ENCODE data around the gene COL11A2.
"Not testable (repeated sequence)": the region's sequence is repeated elsewhere in the genome, so short reads cannot be mapped to it uniquely, and the experiment has no call there.

Gene COL11A2

DNA sequence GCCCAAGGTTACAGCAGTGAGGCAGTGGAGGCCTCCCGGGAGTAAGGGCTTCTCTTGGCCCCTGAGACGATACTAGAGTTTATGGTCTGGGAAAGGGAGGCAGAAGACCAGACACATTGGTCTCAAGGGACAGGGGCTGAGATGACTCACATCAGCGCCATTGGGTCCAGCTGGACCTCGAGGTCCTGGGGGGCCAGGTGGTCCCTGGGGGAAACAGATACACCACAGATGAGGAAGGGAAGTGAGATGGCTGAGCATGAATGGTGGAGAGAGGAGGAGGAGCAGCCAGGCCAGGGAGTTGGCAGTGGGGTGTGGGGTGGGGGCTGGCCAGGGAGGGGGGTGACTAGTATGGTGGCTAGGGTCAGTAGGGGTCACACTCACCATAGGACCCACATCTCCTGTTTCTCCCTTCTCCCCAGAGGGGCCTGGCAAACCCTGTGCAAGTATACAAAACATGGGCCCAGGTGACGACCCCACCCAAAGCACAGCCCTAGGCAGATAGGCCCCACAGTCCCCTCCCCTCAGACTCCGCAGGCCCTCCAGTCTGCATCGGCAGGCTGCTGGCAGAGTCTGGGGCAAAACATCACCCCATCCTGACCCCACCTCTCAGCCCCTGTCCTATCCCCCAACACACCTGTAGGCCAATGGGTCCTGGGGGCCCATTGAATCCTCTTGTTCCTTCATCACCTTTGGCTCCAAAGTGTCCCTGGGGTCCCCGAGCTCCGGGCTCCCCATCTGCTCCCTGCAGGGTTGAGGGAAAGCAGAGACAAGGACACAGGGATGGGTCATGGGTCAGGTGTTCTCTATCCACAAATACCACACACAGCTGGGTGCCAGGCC is 21.9 kb downstream of the COL11A2 start:
- DNase-seq = no peak

- no peak for DNase-seq
Observed at GRCh38 chr6:33169291-33170175, 22.7 kb downstream of the COL11A2 start.

- DNase-seq = no peak
Observed at GRCh38 chr6:33168639-33169038, 23.6 kb downstream of the COL11A2 start.

DNA sequence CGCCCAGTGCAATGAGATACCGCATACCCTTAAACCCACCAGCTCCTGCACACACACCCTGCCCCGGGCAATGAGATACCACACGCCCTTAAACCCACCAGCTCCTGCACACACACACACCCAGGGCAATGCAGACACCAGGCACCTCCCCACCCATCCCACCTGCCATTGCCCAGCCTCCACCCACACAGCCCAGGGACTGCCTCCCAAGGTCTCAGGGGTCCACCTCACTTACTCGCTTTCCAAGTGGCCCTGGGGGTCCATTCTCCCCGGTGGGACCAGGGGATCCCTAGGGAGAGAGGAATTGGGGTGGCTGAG is 24.0 kb downstream of the COL11A2 start:
- no peak for DNase-seq

DNA sequence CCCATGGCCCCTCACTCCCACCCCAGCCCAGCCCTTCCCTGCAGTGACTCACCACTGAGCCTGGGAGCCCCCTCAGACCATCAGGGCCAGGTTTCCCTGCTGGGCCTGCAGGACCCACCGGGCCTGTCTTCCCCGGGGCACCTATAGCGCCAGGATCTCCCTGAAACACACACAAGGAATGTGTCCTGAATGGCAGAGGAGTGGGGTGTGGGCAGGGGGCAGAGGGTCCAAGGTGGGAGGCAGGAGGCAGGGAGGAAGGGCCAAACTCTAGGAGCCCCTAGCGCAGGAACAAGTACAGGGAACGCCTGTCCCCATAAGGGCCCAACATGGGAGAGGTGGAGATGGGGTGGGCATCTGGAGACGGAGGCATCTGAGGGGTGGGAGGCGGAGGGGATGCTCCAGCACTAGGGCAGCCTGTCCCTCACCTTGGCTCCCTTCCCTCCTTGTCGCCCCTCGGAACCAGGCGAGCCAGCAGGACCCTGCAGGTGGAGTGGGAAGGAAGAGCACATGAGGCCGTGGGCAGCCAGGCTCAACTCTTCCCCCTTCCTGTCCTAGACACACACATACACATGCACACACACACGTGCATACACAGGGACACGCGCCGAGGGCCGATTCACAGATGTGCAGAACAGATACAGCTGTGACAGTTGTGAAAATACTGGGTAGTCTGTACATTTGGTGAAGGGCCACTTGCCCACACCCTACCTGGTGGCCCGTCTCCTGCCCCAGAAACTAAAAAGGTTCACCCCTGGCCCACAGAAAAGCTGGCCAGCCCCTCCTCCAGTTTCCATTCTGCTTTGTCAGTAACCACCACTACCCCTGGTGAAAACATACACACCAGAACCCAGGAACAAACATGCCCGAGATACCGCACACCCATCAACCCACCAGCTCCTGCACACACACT is 24.6 kb downstream of the COL11A2 start:
- no peak for DNase-seq

DNA sequence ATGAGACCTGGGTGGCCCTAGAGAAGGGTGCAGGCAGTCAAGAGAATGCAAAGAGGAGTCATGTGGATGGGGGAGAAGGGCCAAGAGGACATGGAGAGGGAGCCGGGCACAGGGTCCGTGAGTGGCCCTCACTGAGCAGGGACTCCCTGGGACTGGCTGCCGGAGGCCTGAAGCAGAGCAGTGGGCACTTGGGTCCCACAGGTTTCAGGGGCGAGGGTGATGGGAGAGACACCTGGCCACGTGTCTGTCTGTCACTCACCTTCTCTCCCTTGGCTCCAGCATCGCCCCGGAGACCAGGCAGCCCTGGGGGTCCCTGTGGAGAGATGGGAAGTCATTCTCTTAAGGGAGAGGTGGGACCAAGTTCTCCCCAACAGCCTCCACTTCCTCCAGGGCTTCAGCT is 25.5 kb downstream of the COL11A2 start:
- DNase-seq = no peak

DNA sequence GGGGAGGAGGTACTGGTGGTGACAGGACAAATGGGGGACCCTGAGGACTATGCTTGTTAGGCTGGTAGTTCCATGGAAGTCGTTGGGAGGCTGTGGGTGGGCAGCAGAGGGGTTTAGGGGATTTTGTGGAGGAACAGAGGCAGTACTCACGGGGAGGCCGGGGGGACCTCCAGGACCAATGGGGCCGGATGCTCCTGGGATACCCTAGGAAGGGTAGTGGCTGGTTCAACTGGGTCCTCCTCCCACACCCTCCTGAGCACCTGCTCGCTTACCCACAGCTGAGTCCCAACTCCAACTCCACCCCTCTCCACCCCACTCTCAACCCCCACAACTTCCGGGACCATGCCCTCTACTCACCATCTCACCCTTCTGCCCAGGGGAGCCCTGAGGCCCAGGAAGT is 25.9 kb downstream of the COL11A2 start:
- no peak for DNase-seq

DNA sequence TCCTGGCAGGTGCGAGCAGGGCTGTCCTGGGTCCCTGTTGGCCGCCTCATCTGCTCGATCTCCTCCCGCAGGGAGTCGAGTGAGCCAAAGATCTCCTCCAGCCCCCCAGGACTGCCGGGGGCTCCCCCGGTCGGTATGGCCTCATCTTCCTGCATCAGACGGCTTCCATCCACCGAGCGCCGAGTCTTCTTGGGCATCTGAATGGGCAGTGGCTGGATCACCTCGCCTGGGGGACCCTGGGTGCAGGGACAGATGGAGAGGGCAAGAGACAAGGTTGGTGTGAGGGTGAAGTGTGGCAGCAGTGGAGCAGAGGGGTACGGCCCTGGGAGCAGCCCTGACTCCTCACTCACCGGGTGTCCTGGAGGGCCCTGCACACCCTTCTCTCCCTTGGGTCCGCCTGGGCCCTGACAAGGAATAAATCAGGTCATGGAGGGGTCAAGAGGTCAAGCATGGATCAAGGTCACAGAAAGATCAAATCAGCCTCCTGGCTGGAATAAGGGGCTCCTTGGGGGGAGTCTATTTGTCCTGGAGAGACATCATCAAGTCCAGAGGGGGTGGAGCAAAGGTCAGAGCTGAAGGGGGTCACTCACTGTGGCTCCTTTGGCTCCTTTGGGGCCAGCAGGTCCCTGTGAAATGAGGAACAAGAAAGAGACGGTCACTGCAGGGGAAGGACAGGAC is 26.5 kb downstream of the COL11A2 start:
- DNase-seq = no peak

GRCh38 chr6:33164665-33165373 is 27.4 kb downstream of the COL11A2 start:
- DNase-seq = no peak

DNA sequence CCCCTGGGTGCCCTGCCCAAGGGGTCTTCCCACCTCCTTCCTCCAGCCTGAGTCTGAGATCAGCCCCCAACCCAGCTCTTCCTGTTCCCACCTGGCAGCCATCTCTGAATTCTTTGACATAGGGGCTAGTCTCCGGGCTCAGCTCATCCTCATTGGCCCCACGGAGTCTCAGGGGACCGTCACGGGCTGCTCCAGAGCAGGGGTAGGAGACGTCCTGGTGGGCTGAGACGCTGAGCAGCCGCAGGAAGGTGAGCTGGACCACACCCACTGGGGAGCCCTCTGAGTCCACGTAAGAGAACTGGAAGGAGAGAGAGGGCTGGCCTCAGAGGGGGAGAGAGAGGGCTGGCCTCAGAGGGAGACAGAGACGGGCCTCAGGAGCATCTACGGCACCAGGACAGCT is 28.1 kb downstream of the COL11A2 start:
- DNase-seq = no peak

- no peak for DNase-seq
Observed at GRCh38 chr6:33163540-33163939, 28.7 kb downstream of the COL11A2 start.

- DNase-seq = peak; percentile 77
Observed at GRCh38 chr6:33161354-33162331, 30.6 kb downstream of the COL11A2 start.

GRCh38 chr6:33160728-33161344 is 31.4 kb downstream of the COL11A2 start:
- DNase-seq = no peak

DNA sequence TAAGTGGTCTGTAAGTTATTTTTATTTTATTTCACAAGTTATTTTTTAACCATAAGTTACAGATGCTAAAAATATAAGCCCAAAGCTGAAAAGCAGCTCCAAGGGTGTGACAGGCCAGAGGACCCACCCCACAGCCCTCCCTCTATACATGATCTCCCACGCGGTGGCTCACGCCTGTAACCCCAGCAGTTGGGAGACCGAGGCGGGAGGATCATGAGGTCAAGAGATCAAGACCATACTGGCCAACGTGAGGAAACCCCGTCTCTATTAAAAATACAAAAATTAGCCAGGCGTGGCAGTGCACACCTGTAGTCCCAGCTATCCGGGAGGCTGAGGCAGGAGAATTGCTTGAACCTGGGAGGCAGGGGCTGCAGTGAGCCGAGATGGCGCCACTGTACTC is 32.2 kb downstream of the COL11A2 start:
- DNase-seq = no peak

GRCh38 chr6:33156964-33157363 is 35.3 kb downstream of the COL11A2 start:
- no peak for DNase-seq

DNA sequence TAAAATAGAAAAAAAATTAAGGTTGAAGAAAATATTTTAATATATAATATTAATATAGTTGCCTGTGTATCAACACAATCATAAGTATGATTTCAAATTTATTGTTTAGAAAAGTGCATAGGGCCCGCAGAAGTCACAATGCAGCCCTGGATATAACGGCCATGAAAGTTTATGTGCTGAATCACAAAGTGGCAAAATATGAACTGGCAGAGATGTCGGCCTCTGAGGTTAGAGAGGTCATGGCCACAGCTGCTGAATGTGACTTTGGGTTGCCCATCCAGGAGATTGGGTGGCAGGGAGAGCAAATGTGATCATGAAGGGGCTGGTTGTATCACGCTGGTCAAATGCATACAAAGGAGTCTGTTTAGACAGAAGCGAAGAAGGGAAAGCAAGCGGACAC is 35.7 kb downstream of the COL11A2 start:
- DNase-seq = no peak

- DNase-seq = no peak
Observed at GRCh38 chr6:33154349-33154748, 37.9 kb downstream of the COL11A2 start.

DNA sequence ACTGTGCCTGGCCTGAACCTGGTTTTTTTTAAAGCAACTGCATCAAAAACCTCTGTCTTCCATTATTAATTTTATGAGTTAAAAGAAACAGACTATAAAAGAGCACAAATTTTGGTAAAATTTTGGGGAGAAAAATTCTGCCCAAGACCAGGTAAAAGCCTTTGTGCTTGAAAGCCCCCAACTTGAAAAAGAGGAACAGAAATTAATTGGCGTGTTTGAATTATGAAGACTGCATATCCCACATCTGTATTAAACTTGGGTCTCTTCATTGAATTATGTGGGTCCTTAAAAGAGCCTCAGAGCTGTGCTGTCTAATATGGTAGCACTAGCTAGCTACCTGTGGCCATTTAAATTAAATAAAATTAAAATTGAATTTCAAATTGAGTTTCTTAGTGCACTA is 41.2 kb downstream of the COL11A2 start:
- no peak for DNase-seq

DNA sequence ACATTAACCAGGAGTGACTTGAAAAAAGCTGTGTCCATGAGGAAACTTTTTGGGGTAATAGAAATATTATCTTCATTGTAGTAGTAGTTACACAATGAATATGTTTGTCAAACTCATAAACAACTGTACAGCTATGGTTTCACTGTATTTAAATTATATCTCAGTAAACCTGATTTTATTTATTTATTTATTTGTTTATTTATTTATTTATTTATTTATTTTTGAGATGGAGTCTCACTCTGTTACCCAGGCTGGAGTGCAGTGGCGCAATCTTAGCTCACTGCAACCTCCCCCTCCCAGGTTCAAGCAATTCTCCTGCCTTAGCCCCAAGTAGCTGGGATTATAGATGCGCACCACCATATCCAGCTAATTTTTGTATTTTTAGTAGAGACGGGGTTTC is 41.7 kb downstream of the COL11A2 start:
- DNase-seq = not testable (repeated sequence)
